WERI-Rb-1 (cell line): ENCODE data around the gene BSPRY.

Experiments
- DNase-seq: peaks from one replicate; pipeline ENCODE4 v3.0.0-alpha.2; 2020
- H3K27ac ChIP-seq: fragments of 250-450 bp; sonication (Bioruptor Pico); 2 replicates; pipeline ENCODE4 v1.5.1; 2020; ENCODE audit warnings: mild to moderate bottlenecking, moderate library complexity
- H3K27me3 ChIP-seq: fragments of 250-450 bp; sonication (Bioruptor Pico); 2 replicates; pipeline ENCODE4 v1.5.1; 2021; ENCODE audit warnings: mild to moderate bottlenecking, low read depth, moderate library complexity; ENCODE audit not compliant: insufficient read depth, severe bottlenecking
- H3K36me3 ChIP-seq: fragments of 250-450 bp; sonication (Bioruptor Pico); 2 replicates; pipeline ENCODE4 v1.5.1; 2020; ENCODE audit warnings: mild to moderate bottlenecking, moderate library complexity
- H3K4me3 ChIP-seq: 2 replicates; pipeline ENCODE4 v1.5.1; 2011; ENCODE audit warnings: low read depth, mild to moderate bottlenecking, control low read depth, low read length
- H3K9me3 ChIP-seq: fragments of 250-450 bp; sonication (Bioruptor Pico); 2 replicates; pipeline ENCODE4 v1.5.1; 2021; ENCODE audit warnings: mild to moderate bottlenecking, moderate library complexity; ENCODE audit not compliant: severe bottlenecking
- CTCF ChIP-seq: IDR thresholded peaks from 2 replicates; pipeline ENCODE4 v1.5.1; 2011; ENCODE audit warnings: low read depth, mild to moderate bottlenecking, control low read depth, inconsistent platforms, low read length

The BSPRY gene

GRCh38 chr9:113343732-113344231 is 5.6 kb upstream of the BSPRY start:
- TF ChIP-seq CTCF: no peak
- Histone ChIP-seq H3K4me3 (no peak overlapping the region), H3K9me3 (peaks cover 2% of the 10 kb centered on the region), H3K36me3 (no peaks in the 10 kb centered on the region), H3K27me3 (no peaks in the 10 kb centered on the region), H3K27ac (peak overlapping the region; percentile 33; the same call in 1 of the 2 replicates)
- peak; percentile 82 for DNase-seq

GRCh38 chr9:113345190-113345589 is 4.2 kb upstream of the BSPRY start:
- peaks cover 2% of the 10 kb centered on the region for H3K9me3 ChIP-seq
- H3K36me3 ChIP-seq: no peaks in the 10 kb centered on the region
- no peak for TF ChIP-seq CTCF
- no peaks in the 10 kb centered on the region for H3K27me3 ChIP-seq
- H3K27ac ChIP-seq: no peak overlapping the region
- DNase-seq: no peak
- no peak overlapping the region for H3K4me3 ChIP-seq

GRCh38 chr9:113345671-113346070 is 3.7 kb upstream of the BSPRY start:
- TF ChIP-seq CTCF: no peak
- Histone ChIP-seq H3K4me3 (no peak overlapping the region), H3K36me3 (no peaks in the 10 kb centered on the region), H3K27me3 (no peaks in the 10 kb centered on the region), H3K27ac (no peak overlapping the region), H3K9me3 (peaks cover 2% of the 10 kb centered on the region)
- DNase-seq: no peak

GRCh38 chr9:113348437-113348836 is 904 bp upstream of the BSPRY start:
- H3K27me3 ChIP-seq: no peaks in the 10 kb centered on the region
- H3K4me3 ChIP-seq: no peak overlapping the region
- no peak for DNase-seq
- H3K36me3 ChIP-seq: no peaks in the 10 kb centered on the region
- H3K27ac ChIP-seq: no peak overlapping the region
- TF ChIP-seq CTCF: no peak
- no peaks in the 10 kb centered on the region for H3K9me3 ChIP-seq

- H3K36me3 ChIP-seq: no peaks in the 10 kb centered on the region
- H3K27me3 ChIP-seq: no peaks in the 10 kb centered on the region
- no peak overlapping the region for H3K27ac ChIP-seq
- TF ChIP-seq CTCF: no peak
- H3K9me3 ChIP-seq: no peaks in the 10 kb centered on the region
- no peak overlapping the region for H3K4me3 ChIP-seq
- no peak for DNase-seq
These were observed 286 bp upstream of the BSPRY start for GRCh38 chr9:113349066-113349444.

GRCh38 chr9:113350107-113350661 is 843 bp downstream of the BSPRY start:
- Histone ChIP-seq H3K4me3 (peak overlapping the region; percentile 14), H3K36me3 (no peaks in the 10 kb centered on the region), H3K27ac (peak overlapping the region; percentile 48), H3K9me3 (no peaks in the 10 kb centered on the region), H3K27me3 (no peaks in the 10 kb centered on the region)
- no peak for TF ChIP-seq CTCF
- peak; percentile 65 for DNase-seq
